Upper lobe of left lung (tissue), 4 donors: ENCODE measurements around the gene EXT2.

Source experiments
- CTCF ChIP-seq, 6 experiments: fragments of 450-650 bp in 4 of 6; fragments of 200-600 bp in 2 of 6; sonication (generic) in 2 of 6; IDR thresholded peaks; one replicate each; pipeline ENCODE4 v1.5.1; 2016 to 2019; ENCODE audit warnings: antibody characterized with exemption in 6 of 6
- EP300 ChIP-seq, 4 donors: sonication (generic); formaldehyde crosslinking; IDR thresholded peaks; one replicate each; pipeline ENCODE4 v1.5.1; 2017; ENCODE audit warnings: antibody characterized with exemption in 4 of 4, control low read depth in 2 of 4
- POLR2A ChIP-seq, 4 donors: fragments of 450-650 bp; IDR thresholded peaks; one replicate each; pipeline ENCODE4 v1.5.1; 2016 to 2017; ENCODE audit warnings: antibody characterized with exemption in 4 of 4, mild to moderate bottlenecking in 2 of 4
- POLR2AphosphoS5 ChIP-seq, 2 donors: sonication (generic); formaldehyde crosslinking; IDR thresholded peaks; one replicate each; pipeline ENCODE4 v1.5.1; 2017; ENCODE audit warnings: antibody characterized with exemption in 2 of 2

DNA sequence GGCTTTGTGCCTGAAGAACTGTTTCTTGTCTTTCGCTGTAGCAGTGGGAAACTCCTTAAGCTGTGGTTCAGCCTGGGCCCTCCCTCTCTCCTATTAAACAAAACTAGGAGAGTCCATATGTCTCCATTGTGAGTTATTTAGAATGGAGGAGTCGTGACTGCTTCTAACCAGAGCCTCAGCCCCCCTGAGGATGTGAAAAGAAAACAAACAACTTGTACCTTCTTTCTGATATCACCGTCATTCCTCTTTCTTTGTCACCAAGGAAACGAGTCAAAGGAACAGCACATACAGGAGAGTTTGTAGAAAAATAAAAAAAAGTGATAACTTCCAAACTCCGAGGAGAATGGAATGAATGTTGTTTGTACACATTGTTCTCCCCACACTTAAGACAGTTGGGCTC lies 11.6 kb upstream of the EXT2 start:
- TF ChIP-seq CTCF (IDR thresholded peaks at IDR 0.05) (no peak), EP300 (IDR thresholded peaks at IDR 0.05) (no peak), POLR2A (IDR thresholded peaks at IDR 0.05) (no peak), POLR2AphosphoS5 (IDR thresholded peaks at IDR 0.05) (no peak)
